ENCODE results near the gene ALPP. TPM values are rescaled to one million over a fixed set of nuclear protein-coding genes. Genes with fewer than 3 reads are reported as not detected.

ALPP gene
- total RNA-seq, 1 experiment from 2014 or later, result 0.20 TPM

GRCh38 chr2:232420463-232421188, 42.1 kb downstream of the ALPP start (continued):
- peak; percentile 70; the same call in 1 of the 2 replicates for TF ChIP-seq FOXP4 (CRISPR knock-in tag; IDR thresholded peaks at IDR 0.05)
- TF ChIP-seq ELF4 (CRISPR knock-in tag; IDR thresholded peaks at IDR 0.05; ENCODE audit: low read depth), result no peak
- TF ChIP-seq ATF6 (CRISPR knock-in tag; IDR thresholded peaks at IDR 0.05), result no peak
- TF ChIP-seq SOX15 (CRISPR knock-in tag; IDR thresholded peaks at IDR 0.05), result no peak
- TF ChIP-seq GRHL2 (CRISPR knock-in tag; IDR thresholded peaks at IDR 0.05; ENCODE audit: insufficient replicate concordance, severe bottlenecking), result no peak
- TF ChIP-seq ATF3 (CRISPR knock-in tag; conservative IDR thresholded peaks at IDR 0.05), result no peak
- no peak for TF ChIP-seq ZMAT4 (CRISPR knock-in tag; IDR thresholded peaks at IDR 0.05)
- TF ChIP-seq NR3C1 (CRISPR knock-in tag; conservative IDR thresholded peaks at IDR 0.05; ENCODE audit: low read depth), result no peak
- no peak for TF ChIP-seq ZNF671 (CRISPR knock-in tag; IDR thresholded peaks at IDR 0.05)
- TF ChIP-seq ARID4B (CRISPR knock-in tag; IDR thresholded peaks at IDR 0.05; ENCODE audit: borderline replicate concordance), result 0 out of 2 replicates have a peak, but pooled peaks have one; percentile 21
- no peak for TF ChIP-seq ZNF121 (CRISPR knock-in tag; IDR thresholded peaks at IDR 0.05)
- no peak for TF ChIP-seq ZNF532 (CRISPR knock-in tag; IDR thresholded peaks at IDR 0.05; ENCODE audit: borderline replicate concordance)
- no peak for TF ChIP-seq ETV6 (CRISPR knock-in tag; IDR thresholded peaks at IDR 0.05)
- no peak for TF ChIP-seq AR (CRISPR knock-in tag; IDR thresholded peaks at IDR 0.05)
- peak; percentile 43; the same call in 1 of the 2 replicates for TF ChIP-seq FOXP1 (CRISPR knock-in tag; IDR thresholded peaks at IDR 0.05; ENCODE audit: borderline replicate concordance)
- no peak for TF ChIP-seq TEAD4 (CRISPR knock-in tag; IDR thresholded peaks at IDR 0.05)
- TF ChIP-seq HMGA2 (CRISPR knock-in tag; IDR thresholded peaks at IDR 0.05), result no peak
- no peak for TF ChIP-seq ZNF416 (CRISPR knock-in tag; IDR thresholded peaks at IDR 0.05)
- no peak for TF ChIP-seq RELA (CRISPR knock-in tag; IDR thresholded peaks at IDR 0.05; ENCODE audit: borderline replicate concordance)
- TF ChIP-seq NFYB (CRISPR knock-in tag; conservative IDR thresholded peaks at IDR 0.05; ENCODE audit: low read depth), result no peak
- no peak for TF ChIP-seq EMX1 (CRISPR knock-in tag; IDR thresholded peaks at IDR 0.05)
